ENCODE results near the gene SLC11A2.
A peak's percentile ranks its signal among the peaks of the same experiment; 100 is the strongest.
"Not testable (repeated sequence)": the region's sequence is repeated elsewhere in the genome, so short reads cannot be mapped to it uniquely, and the experiment has no call there.

The SLC11A2 gene

GRCh38 chr12:51025338-51025835 is 797 bp downstream of the SLC11A2 start:
- no peak for DNase-seq

GRCh38 chr12:51023625-51024382 is 2.4 kb downstream of the SLC11A2 start:
- DNase-seq: no peak

GRCh38 chr12:51021694-51022093 is 4.5 kb downstream of the SLC11A2 start:
- no peak for DNase-seq

- DNase-seq: no peak
Observed at GRCh38 chr12:51020448-51021182, 5.6 kb downstream of the SLC11A2 start.

GRCh38 chr12:51019927-51020326 is 6.3 kb downstream of the SLC11A2 start:
- DNase-seq: no peak

- no peak for DNase-seq
Observed at GRCh38 chr12:51018956-51019355, 7.2 kb downstream of the SLC11A2 start.

GRCh38 chr12:51017452-51017851 is 8.7 kb downstream of the SLC11A2 start:
- no peak for DNase-seq

GRCh38 chr12:51014467-51014866 is 11.7 kb downstream of the SLC11A2 start:
- DNase-seq: not testable (repeated sequence)

- no peak for DNase-seq
Observed at GRCh38 chr12:51013441-51013840, 12.7 kb downstream of the SLC11A2 start.

GRCh38 chr12:51012570-51013236 is 13.5 kb downstream of the SLC11A2 start:
- no peak for DNase-seq

GRCh38 chr12:51011955-51012354 is 14.2 kb downstream of the SLC11A2 start:
- DNase-seq: no peak

- peak; percentile 52 for DNase-seq
Observed at GRCh38 chr12:51009056-51009440, 17.1 kb downstream of the SLC11A2 start.

- DNase-seq: no peak
Observed at GRCh38 chr12:51008329-51009055, 17.7 kb downstream of the SLC11A2 start.

- DNase-seq: no peak
Observed at GRCh38 chr12:51005671-51006070, 20.5 kb downstream of the SLC11A2 start.

- no peak for DNase-seq
Observed at GRCh38 chr12:51005030-51005429, 21.2 kb downstream of the SLC11A2 start.

- DNase-seq: no peak
Observed at GRCh38 chr12:51004504-51004903, 21.7 kb downstream of the SLC11A2 start.

- DNase-seq: no peak
Observed at GRCh38 chr12:51001799-51002198, 24.4 kb downstream of the SLC11A2 start.

GRCh38 chr12:51000245-51000644 is 25.9 kb downstream of the SLC11A2 start:
- peak; percentile 15 for DNase-seq

- no peak for DNase-seq
Observed at GRCh38 chr12:50999093-50999492, 27.1 kb downstream of the SLC11A2 start.

GRCh38 chr12:50992819-50993218 is 33.4 kb downstream of the SLC11A2 start:
- no peak for DNase-seq

GRCh38 chr12:50991291-50991690 is 34.9 kb downstream of the SLC11A2 start:
- no peak for DNase-seq

- no peak for DNase-seq
Observed at GRCh38 chr12:50990791-50991190, 35.4 kb downstream of the SLC11A2 start.

GRCh38 chr12:50990147-50990727 is 35.9 kb downstream of the SLC11A2 start:
- DNase-seq: no peak
